Fibroblast of skin of left biceps (primary cell): ENCODE data around the gene GATA5.

Experiments
- DNase-seq, 2 experiments: peaks; one replicate each; pipeline ENCODE4 v3.0.0-alpha.2; 2013; ENCODE audit warnings: low read depth in 2 of 2

The GATA5 gene

GRCh38 chr20:62475772-62476055 lies at the start of gene GATA5:
Gene GATA5, minus strand, starts transcription at chr20:62475995. Its CDS starts 474 bp downstream, at chr20:62475521.
- no peak for DNase-seq

- DNase-seq: no peak
These were observed 49.2 kb upstream of the GATA5 start for GRCh38 chr20:62525014-62525413.

- DNase-seq: no peak
These were observed 48.7 kb upstream of the GATA5 start for GRCh38 chr20:62524505-62524911.

- DNase-seq: no peak
These were observed 47.8 kb upstream of the GATA5 start for GRCh38 chr20:62523473-62524203.

GRCh38 chr20:62522748-62523396 lies 47.1 kb upstream of the GATA5 start:
- no peak for DNase-seq

- no peak for DNase-seq
These were observed 44.0 kb upstream of the GATA5 start for GRCh38 chr20:62519826-62520225.

- DNase-seq: no peak
These were observed 43.1 kb upstream of the GATA5 start for GRCh38 chr20:62518911-62519310.

GRCh38 chr20:62517901-62518610 lies 42.3 kb upstream of the GATA5 start:
- no peak for DNase-seq

GRCh38 chr20:62517168-62517567 lies 41.4 kb upstream of the GATA5 start:
- DNase-seq: no peak

GRCh38 chr20:62516338-62516737 lies 40.5 kb upstream of the GATA5 start:
- DNase-seq: no peak

- no peak for DNase-seq
These were observed 40.0 kb upstream of the GATA5 start for GRCh38 chr20:62515826-62516225.

- DNase-seq: no peak
These were observed 39.5 kb upstream of the GATA5 start for GRCh38 chr20:62515280-62515679.

- no peak for DNase-seq
These were observed 38.2 kb upstream of the GATA5 start for GRCh38 chr20:62513991-62514390.

GRCh38 chr20:62511915-62512610 lies 36.3 kb upstream of the GATA5 start:
- DNase-seq: no peak

- DNase-seq: no peak
These were observed 35.6 kb upstream of the GATA5 start for GRCh38 chr20:62511300-62511914.

GRCh38 chr20:62508641-62509051 lies 32.9 kb upstream of the GATA5 start:
- no peak for DNase-seq

- DNase-seq: no peak
These were observed 32.3 kb upstream of the GATA5 start for GRCh38 chr20:62507991-62508640.

- DNase-seq: no peak
These were observed 31.5 kb upstream of the GATA5 start for GRCh38 chr20:62507323-62507722.

GRCh38 chr20:62506791-62507190 lies 31.0 kb upstream of the GATA5 start:
- DNase-seq: no peak

GRCh38 chr20:62506087-62506486 lies 30.3 kb upstream of the GATA5 start:
- no peak for DNase-seq

GRCh38 chr20:62505337-62506045 lies 29.7 kb upstream of the GATA5 start:
- no peak for DNase-seq
